ENCODE results near the gene EDC3.

EDC3 gene

DNA sequence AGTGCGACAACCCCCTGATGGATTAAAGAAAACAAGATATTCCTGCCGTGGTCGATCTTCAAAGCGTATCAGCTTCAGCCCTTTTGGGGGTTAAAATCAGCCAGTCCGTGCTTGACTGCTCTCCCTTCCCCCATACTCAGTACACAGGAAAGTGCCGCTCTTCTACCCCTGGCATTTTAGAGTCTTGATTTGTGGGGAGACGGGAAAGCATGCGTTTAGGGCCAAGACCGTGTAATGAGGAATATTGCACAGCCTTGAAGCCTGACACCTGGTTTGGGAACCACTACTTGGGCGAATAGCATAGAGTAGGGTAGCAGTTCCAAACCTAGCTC is 540 bp upstream of the EDC3 start:
- H3K27ac ChIP-seq = peak overlapping the region; percentile 54
- no peak for TF ChIP-seq ZFX (IDR thresholded peaks at IDR 0.05; ENCODE audit: borderline replicate concordance)
- TF ChIP-seq CTCF (IDR thresholded peaks at IDR 0.05) = no peak

GRCh38 chr15:74692327-74692726 is 3.5 kb downstream of the EDC3 start:
- TF ChIP-seq CTCF (IDR thresholded peaks at IDR 0.05) (no peak), ZFX (IDR thresholded peaks at IDR 0.05; ENCODE audit: borderline replicate concordance) (no peak)
- H3K27ac ChIP-seq = no peak overlapping the region

- TF ChIP-seq CTCF (IDR thresholded peaks at IDR 0.05) (no peak), ZFX (IDR thresholded peaks at IDR 0.05; ENCODE audit: borderline replicate concordance) (no peak)
- H3K27ac ChIP-seq = no peak overlapping the region
Observed at GRCh38 chr15:74683758-74684157, 12.1 kb downstream of the EDC3 start.

DNA sequence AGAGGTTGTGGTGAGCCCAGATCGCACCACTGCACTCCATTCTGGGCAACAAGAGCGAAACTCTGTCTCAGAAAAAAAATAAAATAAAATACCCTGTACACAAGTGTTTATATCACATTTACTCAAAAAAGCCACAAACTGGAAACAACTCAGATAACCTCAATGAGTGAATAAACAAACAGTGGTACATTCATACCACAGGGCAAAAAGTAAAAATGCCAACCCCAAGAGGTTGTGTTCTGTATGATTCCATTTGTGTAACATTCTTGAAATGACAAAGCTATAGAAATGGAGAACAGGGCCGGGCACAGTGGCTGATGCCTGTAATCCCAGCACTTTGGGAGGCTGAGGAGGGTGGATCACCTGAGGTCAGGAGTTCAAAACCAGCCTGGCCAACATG is 12.9 kb downstream of the EDC3 start:
- no peak overlapping the region for H3K27ac ChIP-seq
- TF ChIP-seq CTCF (IDR thresholded peaks at IDR 0.05) (no peak), ZFX (IDR thresholded peaks at IDR 0.05; ENCODE audit: borderline replicate concordance) (no peak)

GRCh38 chr15:74680456-74680855 is 15.4 kb downstream of the EDC3 start:
- H3K27ac ChIP-seq = no peak overlapping the region
- TF ChIP-seq CTCF (IDR thresholded peaks at IDR 0.05) (no peak), ZFX (IDR thresholded peaks at IDR 0.05; ENCODE audit: borderline replicate concordance) (no peak)

- H3K27ac ChIP-seq = no peak overlapping the region
- no peak for TF ChIP-seq ZFX (IDR thresholded peaks at IDR 0.05; ENCODE audit: borderline replicate concordance)
- TF ChIP-seq CTCF (IDR thresholded peaks at IDR 0.05) = no peak
Observed at GRCh38 chr15:74676801-74677200, 19.0 kb downstream of the EDC3 start.

DNA sequence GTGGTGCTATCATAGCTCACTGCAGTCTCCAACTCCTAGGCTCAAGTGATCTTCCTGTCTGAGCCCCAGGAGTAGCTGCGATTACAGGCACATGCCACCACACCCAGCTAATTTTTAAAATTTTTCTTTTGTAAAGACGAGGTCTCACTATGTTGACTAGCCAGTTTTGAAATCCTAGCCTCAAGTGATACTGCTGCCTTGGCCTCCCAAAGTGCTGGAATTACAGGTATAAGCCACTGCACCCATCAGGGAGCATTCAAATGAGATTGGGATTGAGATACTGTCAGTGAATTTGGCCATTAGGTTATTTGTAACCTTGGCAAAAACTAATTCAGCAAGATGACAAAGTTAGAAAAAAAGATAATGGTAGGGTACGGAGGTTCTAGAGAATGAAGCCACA is 21.7 kb downstream of the EDC3 start:
- no peak overlapping the region for H3K27ac ChIP-seq
- TF ChIP-seq ZFX (IDR thresholded peaks at IDR 0.05; ENCODE audit: borderline replicate concordance) (no peak), CTCF (IDR thresholded peaks at IDR 0.05) (no peak)

Measured in 22Rv1 (cell line).